Measurements from ENCODE around the gene CAMKMT.

GRCh38 chr2:44769349-44770011 is 407.7 kb downstream of the CAMKMT start:
- TF ChIP-seq CTCF (conservative IDR thresholded peaks at IDR 0.05; ENCODE audit: low read length): no peak
- no peak for TF ChIP-seq EZH2phosphoT487 (IDR thresholded peaks at IDR 0.05; ENCODE audit: borderline replicate concordance, low read depth, low read length)
